Measurements from ENCODE around the gene TP53I3.
A peak's percentile ranks its signal among the peaks of the same experiment; 100 is the strongest.
"Not testable (repeated sequence)": the region's sequence is repeated elsewhere in the genome, so short reads cannot be mapped to it uniquely, and the experiment has no call there.

Gene TP53I3

DNA sequence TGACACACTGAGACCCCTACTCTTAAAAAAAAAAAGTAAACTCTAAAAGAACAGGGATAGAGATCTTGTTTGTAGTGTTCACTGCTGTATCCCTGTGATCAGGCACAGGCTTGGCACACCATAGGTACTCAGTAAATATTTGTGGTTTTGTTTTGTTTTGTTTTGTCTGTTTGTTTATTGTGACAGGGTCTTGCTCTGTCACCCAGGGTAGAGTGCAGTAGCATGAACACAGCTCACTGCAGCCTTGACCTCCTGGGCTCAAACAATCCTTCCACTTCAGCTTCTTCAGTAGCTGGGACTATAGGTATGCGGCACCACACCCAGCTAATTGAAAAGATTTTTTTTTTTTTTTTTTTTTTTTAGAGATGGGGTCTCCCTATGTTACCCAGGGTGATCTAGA, 31.7 kb downstream of the TP53I3 start:
- Mint-ChIP-seq H3K27ac (no peak overlapping the region), H3K4me3 (no peak overlapping the region), H3K36me3 (ENCODE audit: low read depth) (no peaks in the 10 kb centered on the region), H3K4me1 (peaks cover 6% of the 10 kb centered on the region), H3K9me3 (no peaks in the 10 kb centered on the region), H3K27me3 (peaks cover 8% of the 10 kb centered on the region)
- ATAC-seq (no peak), DNase-seq (no peak)

DNA sequence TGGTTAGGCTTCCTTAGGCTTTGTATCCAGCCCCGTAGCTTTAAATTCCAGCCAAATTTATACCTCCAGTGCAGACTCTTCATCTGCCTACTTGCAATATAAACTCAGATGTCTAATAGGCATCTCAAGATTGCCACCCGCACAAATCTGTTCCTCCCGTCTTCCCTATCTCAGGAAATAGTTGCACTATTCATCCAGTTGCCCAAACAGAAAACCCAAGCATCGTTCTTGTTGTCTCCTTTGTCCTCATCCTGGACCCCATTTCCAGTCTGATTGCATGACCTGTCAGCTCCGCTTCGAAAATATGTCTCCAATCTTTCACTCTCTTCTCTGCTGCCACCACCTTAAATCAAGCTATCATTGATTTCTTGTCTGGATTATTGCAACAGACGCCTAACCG, 32.8 kb downstream of the TP53I3 start:
- H3K36me3 Mint-ChIP-seq (ENCODE audit: low read depth): no peaks in the 10 kb centered on the region
- no peak for ATAC-seq
- no peak overlapping the region for H3K4me3 Mint-ChIP-seq
- H3K9me3 Mint-ChIP-seq: no peaks in the 10 kb centered on the region
- H3K4me1 Mint-ChIP-seq: peaks cover 12% of the 10 kb centered on the region
- H3K27ac Mint-ChIP-seq: no peak overlapping the region
- DNase-seq: no peak
- H3K27me3 Mint-ChIP-seq: peaks cover 14% of the 10 kb centered on the region

DNA sequence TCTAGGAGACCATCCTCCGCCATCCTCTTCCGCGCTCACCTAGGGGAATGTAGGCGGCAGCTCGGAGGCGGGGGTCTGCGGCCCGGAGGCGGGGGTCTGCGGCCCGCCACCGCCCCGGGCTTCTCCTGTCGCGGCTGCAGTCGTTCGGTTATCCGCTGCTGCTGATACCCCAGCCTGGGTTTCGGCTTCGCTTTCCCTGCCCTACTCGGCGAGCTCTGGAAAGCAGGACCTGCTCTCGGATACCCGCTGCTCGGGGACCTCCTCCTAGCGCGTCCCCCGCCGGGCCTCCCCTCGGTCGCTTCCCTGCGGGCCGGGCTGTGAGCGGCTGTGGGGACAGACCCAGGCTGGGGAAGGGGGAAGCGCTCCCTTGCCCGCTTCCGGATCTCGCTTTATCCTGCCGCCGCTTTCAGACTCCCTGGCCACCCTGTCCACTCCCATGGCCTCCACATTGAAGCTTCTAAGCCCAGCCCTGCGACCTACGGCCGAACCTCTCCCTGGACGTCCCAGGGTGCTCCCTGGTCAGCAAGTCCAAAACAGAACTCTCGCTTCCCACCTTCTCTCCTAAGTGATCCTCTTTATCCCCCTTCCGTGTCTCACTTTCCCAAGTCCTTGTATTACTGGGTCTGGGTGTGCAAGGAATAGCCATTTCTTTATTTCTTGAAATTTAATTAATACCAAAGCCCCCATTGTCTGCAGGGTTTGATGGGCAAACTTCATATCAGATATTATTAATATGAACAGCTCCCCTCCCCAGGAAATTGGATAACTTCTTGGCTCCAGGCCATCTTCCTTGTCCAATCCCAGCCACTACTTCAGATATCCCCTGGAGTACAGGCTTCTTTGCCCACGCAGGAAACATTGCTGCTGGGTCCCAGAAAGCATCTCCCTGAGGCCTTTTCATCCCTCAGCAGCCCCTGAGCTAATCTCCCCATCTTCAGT, 34.3 kb downstream of the TP53I3 start:
- Mint-ChIP-seq H3K4me3 (no peak overlapping the region), H3K27me3 (peaks cover 14% of the 10 kb centered on the region), H3K36me3 (ENCODE audit: low read depth) (no peaks in the 10 kb centered on the region), H3K27ac (no peak overlapping the region), H3K9me3 (no peaks in the 10 kb centered on the region), H3K4me1 (peaks cover 20% of the 10 kb centered on the region)
- peak; percentile 31 for DNase-seq
- ATAC-seq: no peak

DNA sequence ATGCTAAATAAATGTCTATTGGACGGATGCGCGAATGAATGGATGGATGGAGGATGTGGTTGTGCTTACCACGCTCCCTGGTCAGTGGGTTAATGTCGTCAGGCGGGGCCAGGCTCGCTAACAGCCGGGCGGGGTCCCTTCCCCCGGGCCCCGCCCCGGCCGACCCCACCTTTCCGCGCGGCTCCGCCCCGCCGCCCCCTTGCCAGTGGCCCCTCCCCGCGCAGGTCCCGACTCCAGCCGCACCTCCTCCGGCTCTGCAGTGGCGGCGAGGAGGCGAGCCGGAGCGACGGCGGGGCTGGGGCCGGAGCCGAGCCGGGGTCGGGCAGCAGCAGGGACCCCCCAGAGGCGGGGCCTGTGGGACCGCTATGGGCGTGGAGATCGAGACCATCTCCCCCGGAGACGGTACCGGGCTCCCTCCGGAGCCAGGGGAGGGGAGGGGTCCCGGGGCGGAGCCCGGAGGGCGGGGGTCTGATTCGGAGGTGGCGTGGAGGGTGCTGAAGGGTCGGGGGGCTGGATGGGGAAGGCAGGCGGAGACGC, 35.1 kb downstream of the TP53I3 start, which contains the start of gene FKBP1B:
FKBP1B (plus strand) TSS at position 257 of the 537 bp plus-strand sequence; CDS start at position 366, 109 bp downstream.
- H3K4me3 Mint-ChIP-seq: no peak within 1 kb of the TSS

DNA sequence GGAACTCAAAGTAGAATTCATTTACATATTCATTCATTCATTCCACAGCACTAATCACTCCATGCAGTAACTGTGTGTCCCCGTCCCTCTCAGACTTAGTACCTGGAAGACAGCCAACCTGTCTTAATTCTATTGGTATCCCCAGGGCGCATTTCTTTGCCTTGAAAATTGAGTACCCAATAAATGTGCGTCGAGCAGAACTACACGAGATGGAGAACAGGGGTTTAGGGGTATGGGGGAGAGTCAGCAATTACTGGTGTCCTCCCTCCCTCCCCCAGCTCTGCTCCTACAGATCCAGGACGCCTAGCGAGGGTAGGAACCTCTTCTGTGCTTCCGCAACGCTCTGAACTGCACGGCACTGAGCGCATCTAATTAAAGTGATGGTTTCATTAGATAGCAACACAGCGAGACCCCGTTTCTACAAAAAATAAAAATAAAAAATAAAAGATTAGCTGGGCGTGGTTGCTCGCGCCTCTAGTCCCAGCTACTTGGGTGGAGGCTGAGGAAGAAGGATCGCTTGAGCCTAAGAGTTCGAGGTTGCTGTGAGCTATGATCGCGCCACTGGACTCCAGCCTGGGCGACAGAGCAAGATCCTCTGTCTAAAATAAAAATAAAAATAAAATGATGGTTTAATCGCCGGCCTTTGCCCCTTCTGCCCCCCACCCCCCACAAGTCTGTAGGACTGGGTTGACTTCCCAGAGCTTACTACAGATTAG, 35.7 kb downstream of the TP53I3 start:
- Mint-ChIP-seq H3K27ac (no peak overlapping the region), H3K4me1 (peaks cover 23% of the 10 kb centered on the region), H3K27me3 (peaks cover 14% of the 10 kb centered on the region), H3K9me3 (no peaks in the 10 kb centered on the region), H3K36me3 (ENCODE audit: low read depth) (peaks cover 4% of the 10 kb centered on the region), H3K4me3 (no peak overlapping the region)
- ATAC-seq (no peak), DNase-seq (peak; percentile 7)

More for the DNA sequence above, 35.1 kb downstream of the TP53I3 start, which contains the start of gene FKBP1B:
- peak; percentile 35 for ATAC-seq
- Mint-ChIP-seq H3K9me3 (no peaks in the 10 kb centered on the region), H3K27ac (no peak within 1 kb of the TSS), H3K27me3 (peaks cover 14% of the 10 kb centered on the region), H3K36me3 (ENCODE audit: low read depth) (peaks cover 3% of the 10 kb centered on the region), H3K4me1 (peaks cover 23% of the 10 kb centered on the region)
- DNase-seq: peak; percentile 73

DNA sequence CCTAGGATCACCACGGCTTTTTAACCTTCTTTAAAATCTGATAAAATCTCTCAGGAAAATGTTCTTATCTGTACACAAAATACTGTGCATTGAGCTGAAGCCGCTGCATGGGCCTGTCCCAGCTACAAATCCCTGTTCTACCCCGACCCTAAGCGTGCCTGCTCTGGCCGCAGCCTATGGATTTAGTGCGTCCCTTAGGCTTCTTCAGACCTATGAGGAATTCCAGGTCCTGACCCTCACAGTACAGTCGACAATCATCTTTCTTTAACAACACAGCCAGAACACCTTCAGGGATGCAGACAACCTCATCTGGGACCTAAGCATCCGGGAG, 37.0 kb downstream of the TP53I3 start:
- peaks cover 23% of the 10 kb centered on the region for H3K4me1 Mint-ChIP-seq
- H3K27ac Mint-ChIP-seq: peak overlapping the region; percentile 91
- peaks cover 10% of the 10 kb centered on the region for H3K36me3 Mint-ChIP-seq (ENCODE audit: low read depth)
- ATAC-seq (no peak), DNase-seq (no peak)
- peaks cover 11% of the 10 kb centered on the region for H3K27me3 Mint-ChIP-seq
- peak overlapping the region; percentile 97 for H3K4me3 Mint-ChIP-seq
- H3K9me3 Mint-ChIP-seq: no peaks in the 10 kb centered on the region

DNA sequence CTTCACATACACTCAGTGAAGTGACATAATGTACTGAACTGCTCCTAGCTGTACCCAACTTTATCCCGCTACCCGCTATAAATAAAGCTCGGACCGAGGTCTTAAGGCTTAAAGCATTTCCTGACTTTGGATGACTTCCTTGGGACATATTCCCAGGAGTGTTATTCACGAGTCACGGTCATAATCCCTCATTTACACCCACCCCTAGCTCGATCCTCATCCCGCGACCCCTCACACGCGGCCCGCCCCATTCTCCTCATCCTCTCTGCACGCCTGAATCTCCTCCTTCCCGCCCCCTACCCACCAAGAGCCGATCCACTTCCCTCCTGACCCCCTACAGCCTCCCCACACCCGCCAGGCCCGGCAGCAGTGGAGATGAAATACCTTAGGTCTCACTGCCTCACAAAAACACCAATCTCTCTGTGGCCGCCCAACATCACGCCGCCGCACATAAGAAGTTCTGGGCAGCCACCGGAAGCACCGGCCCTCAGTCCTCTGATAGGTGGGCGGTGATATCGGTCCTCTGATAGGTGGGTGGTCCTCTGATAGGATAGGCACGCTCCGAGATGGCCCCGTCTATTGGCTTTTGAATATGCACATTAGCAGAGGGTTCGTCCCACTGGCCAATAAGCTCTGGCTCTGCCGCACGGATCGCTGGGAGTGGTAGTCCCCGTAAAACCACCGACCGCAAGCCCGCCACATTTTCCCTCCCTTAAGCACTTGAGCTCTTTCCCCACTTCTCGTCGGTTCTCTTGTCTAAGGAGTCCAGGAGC, 37.5 kb downstream of the TP53I3 start, which contains the start of gene WDCP:
WDCP (minus strand) TSS at position 462 of the 773 bp plus-strand sequence. CDS start 7,897 bp downstream, outside the sequence.
- peaks cover 23% of the 10 kb centered on the region for H3K4me1 Mint-ChIP-seq
- ATAC-seq: peak; percentile 100

DNA sequence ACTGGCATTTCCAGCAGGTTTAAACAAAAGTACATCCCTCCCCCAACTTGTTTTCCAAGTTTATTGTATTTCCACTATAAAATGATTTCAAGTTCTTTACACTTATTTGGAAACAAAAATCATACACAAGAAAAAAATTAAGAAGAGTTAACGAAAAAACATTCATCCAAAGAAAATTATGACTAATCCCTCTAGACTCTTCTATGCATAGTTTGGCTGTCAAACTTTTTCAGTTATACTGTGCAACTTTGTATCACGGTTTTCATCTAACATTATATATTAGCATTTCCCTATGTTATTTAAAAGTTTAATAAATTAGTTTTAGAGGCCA, 38.1 kb downstream of the TP53I3 start:
- peaks cover 10% of the 10 kb centered on the region for H3K36me3 Mint-ChIP-seq (ENCODE audit: low read depth)
- H3K9me3 Mint-ChIP-seq: no peaks in the 10 kb centered on the region
- peak overlapping the region; percentile 97 for H3K4me3 Mint-ChIP-seq
- peaks cover 11% of the 10 kb centered on the region for H3K27me3 Mint-ChIP-seq
- no peak overlapping the region for H3K27ac Mint-ChIP-seq
- ATAC-seq: no peak
- H3K4me1 Mint-ChIP-seq: peaks cover 23% of the 10 kb centered on the region
- DNase-seq: no peak

More for the DNA sequence above, 37.5 kb downstream of the TP53I3 start, which contains the start of gene WDCP:
- peak within 1 kb of the TSS; percentile 97 for H3K4me3 Mint-ChIP-seq
- H3K36me3 Mint-ChIP-seq (ENCODE audit: low read depth): peaks cover 10% of the 10 kb centered on the region
- DNase-seq: peak; percentile 92
- no peaks in the 10 kb centered on the region for H3K9me3 Mint-ChIP-seq
- H3K27ac Mint-ChIP-seq: peak within 1 kb of the TSS; percentile 91
- H3K27me3 Mint-ChIP-seq: peaks cover 11% of the 10 kb centered on the region

DNA sequence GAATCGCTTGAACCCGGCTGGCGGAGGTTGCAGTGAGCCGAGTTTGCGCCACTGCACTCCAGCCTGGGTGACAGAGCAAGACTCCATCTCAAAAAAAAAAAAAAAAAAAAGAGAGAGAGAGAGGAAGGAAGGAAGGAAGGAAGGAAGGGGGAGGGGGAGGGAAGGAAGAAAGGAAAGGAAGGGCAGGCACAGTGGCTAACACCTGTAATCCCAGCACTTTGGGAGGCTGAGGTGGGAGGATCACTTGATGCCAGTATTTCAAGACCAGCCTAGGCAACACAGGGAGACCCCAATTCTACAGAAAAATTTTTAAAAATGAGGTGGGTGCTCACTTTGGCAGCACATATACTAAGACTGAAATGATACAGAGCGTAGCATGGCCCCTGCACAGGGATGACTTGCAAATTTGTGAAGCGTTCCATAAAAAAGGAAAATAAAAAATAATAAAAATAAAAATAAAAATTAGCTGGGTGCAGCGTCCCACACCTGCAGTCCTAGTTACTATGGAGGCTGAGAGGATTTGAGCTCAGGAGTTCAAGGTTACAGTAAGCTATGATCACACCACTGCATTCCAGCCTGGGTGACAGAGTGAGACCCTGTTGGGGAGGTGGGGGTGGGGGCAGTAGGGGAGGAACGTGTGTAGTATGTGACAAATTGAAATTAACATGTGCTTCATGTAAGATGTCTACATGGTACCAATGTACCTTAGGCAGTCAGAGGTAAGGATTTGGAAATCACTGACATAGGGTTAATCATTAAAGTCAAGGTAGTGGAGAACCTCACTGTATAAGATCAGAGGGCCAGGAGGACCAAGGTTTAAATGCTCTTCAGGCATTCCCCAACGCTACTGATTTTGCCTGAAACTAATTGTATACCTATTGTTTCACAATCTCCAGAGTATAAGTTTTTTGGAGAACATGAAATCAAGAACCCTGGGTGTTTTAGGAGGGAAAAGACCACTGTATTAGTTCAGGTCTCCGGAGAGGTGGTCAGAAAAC, 38.8 kb downstream of the TP53I3 start:
- Mint-ChIP-seq H3K9me3 (no peaks in the 10 kb centered on the region), H3K4me1 (peaks cover 23% of the 10 kb centered on the region), H3K27ac (peak overlapping the region; percentile 49), H3K27me3 (peaks cover 11% of the 10 kb centered on the region), H3K36me3 (ENCODE audit: low read depth) (peaks cover 10% of the 10 kb centered on the region), H3K4me3 (peak overlapping the region; percentile 97)
- ATAC-seq (no peak), DNase-seq (no peak)

DNA sequence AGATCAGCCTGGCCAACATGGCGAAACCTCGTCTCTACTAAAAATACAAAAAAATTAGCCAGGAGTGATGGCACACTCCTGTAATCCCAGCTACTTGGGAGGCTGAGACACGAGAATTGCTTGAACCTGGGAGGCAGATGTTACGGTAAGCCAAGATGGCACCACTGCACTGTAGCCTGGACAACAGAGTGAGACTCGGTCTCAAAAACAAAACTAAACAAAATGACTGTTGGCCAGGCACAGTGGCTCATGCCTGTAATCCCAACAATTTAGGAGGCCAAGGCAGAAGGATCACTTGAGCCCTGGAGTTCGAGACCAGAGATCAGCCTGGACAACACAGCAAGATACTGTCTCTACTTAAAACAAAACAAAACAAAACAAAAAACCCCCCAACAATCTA, 41.5 kb downstream of the TP53I3 start:
- H3K4me1 Mint-ChIP-seq: peaks cover 18% of the 10 kb centered on the region
- ATAC-seq, H3K9me3 Mint-ChIP-seq, H3K27me3 Mint-ChIP-seq, DNase-seq, H3K27ac Mint-ChIP-seq, H3K4me3 Mint-ChIP-seq: not testable (repeated sequence)
- peaks cover 15% of the 10 kb centered on the region for H3K36me3 Mint-ChIP-seq (ENCODE audit: low read depth)

DNA sequence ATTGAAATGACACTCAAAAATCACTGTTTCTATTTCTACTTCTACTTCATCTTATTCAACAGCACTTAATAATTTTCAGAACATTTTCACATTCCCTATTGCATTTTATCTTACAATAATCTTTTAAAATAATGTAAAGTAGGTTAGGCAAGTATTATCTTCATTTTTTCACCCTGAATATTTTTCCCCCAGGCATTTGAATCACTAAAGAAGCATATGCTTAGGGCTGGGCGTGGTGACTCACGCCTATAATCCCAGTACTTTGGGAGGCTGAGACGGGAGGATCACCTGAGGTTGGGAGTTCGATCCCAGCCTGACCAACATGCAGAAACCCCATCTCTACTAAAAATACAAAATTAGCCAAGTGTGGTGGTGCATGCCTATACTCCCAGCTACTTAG, 44.1 kb downstream of the TP53I3 start:
- Mint-ChIP-seq H3K9me3 (no peaks in the 10 kb centered on the region), H3K4me1 (peaks cover 12% of the 10 kb centered on the region), H3K36me3 (ENCODE audit: low read depth) (peaks cover 31% of the 10 kb centered on the region), H3K27ac (no peak overlapping the region), H3K4me3 (no peak overlapping the region), H3K27me3 (no peaks in the 10 kb centered on the region)
- ATAC-seq (no peak), DNase-seq (no peak)

DNA sequence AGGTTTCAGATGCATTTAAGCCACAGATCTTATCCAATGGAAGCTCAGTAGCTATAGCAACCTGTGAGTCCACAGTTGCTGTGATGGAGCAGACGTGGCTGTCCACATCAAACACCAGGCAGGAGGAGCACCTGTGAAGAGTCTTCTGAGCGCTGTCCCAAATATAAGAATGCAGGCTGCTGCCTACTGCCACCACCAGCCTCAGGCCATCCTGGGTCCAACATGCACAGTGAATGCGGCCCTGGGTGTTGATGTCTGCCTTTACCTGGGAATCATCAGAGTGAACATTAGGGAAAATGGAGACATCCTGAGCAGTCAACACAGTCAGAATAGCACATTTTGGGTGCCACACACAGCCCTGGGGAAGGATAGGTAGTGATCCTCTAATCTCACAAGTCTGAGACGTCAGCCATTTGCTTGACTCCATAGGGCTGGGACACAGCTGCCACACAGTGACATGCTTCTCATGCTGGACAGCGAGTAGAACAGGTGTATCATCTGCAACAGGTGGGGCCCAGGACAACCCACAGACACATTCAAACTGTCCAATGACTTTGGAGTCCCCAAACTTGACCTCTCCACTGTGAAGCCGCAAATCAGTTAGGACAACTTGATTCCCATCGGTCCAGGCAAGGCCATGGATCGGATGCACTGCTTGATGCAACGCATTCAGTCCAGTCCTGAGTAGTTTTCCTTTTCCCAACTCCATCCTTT, 45.7 kb downstream of the TP53I3 start:
- DNase-seq (no peak), ATAC-seq (no peak)
- peaks cover 12% of the 10 kb centered on the region for H3K4me1 Mint-ChIP-seq
- no peaks in the 10 kb centered on the region for H3K27me3 Mint-ChIP-seq
- no peak overlapping the region for H3K27ac Mint-ChIP-seq
- H3K36me3 Mint-ChIP-seq (ENCODE audit: low read depth): peaks cover 29% of the 10 kb centered on the region
- no peaks in the 10 kb centered on the region for H3K9me3 Mint-ChIP-seq
- no peak overlapping the region for H3K4me3 Mint-ChIP-seq

All from activated naive CD8-positive, alpha-beta T cell treated with anti-CD3 and anti-CD28 coated beads, Interleukin-2, amount 50 U/mL, for 24 hours (primary cell).